ENCODE measurements around the gene SUN1. TPM values are rescaled to one million over a fixed set of nuclear protein-coding genes. Genes with fewer than 3 reads are reported as not detected.
"Not testable (repeated sequence)": the region's sequence is repeated elsewhere in the genome, so short reads cannot be mapped to it uniquely, and the experiment has no call there.

Gene SUN1
- total RNA-seq, 1 experiment from 2014 or later = 181 TPM

DNA sequence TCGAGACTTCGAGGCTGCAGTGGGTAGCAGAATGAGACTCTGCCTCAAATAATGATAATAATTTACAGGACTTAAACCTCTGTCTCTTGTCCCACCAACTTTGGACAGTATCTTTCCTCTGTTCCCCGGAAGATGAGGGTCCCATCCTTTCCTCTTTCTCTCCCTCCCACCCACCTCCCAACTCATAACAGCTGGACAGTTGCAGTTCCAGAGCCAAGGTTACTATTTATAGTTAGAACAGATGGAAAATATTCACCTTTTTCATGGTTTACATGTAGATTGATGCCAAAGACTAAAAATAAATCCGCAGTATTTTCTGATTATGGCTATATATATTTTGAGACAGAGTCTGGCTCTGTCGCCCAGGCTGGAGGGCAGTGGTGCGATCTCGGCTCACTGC, 31.6 kb upstream of the SUN1 start:
- POLR2A ChIA-PET = no interaction called here
- CTCF ChIA-PET = no interaction called here
- intact Hi-C loops (cut with micrococcal nuclease) = no loop called here
- H3K36me3 ChIP-seq (ENCODE audit: control insufficient read depth in 1 of 2, insufficient read depth in 2 of 2, low read length in 2 of 2) = no peaks in the 10 kb centered on the region
- TF ChIP-seq EGR1 (IDR thresholded peaks at IDR 0.05; ENCODE audit: low read depth) (no peak), ZFX (IDR thresholded peaks at IDR 0.05) (no peak), YY1 (IDR thresholded peaks at IDR 0.05; ENCODE audit: extremely low read depth, insufficient replicate concordance, low read depth, low read length) (no peak), EZH2phosphoT487 (IDR thresholded peaks at IDR 0.05; ENCODE audit: borderline replicate concordance) (no peak), FOSL1 (IDR thresholded peaks at IDR 0.05; ENCODE audit: low read depth) (no peak), SIN3A (IDR thresholded peaks at IDR 0.05; ENCODE audit: low read depth) (no peak)
- TF ChIP-seq, protein P1, sequence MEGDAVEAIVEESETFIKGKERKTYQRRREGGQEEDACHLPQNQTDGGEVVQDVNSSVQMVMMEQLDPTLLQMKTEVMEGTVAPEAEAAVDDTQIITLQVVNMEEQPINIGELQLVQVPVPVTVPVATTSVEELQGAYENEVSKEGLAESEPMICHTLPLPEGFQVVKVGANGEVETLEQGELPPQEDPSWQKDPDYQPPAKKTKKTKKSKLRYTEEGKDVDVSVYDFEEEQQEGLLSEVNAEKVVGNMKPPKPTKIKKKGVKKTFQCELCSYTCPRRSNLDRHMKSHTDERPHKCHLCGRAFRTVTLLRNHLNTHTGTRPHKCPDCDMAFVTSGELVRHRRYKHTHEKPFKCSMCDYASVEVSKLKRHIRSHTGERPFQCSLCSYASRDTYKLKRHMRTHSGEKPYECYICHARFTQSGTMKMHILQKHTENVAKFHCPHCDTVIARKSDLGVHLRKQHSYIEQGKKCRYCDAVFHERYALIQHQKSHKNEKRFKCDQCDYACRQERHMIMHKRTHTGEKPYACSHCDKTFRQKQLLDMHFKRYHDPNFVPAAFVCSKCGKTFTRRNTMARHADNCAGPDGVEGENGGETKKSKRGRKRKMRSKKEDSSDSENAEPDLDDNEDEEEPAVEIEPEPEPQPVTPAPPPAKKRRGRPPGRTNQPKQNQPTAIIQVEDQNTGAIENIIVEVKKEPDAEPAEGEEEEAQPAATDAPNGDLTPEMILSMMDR (IDR thresholded peaks at IDR 0.05 in 2 of 3, conservative IDR thresholded peaks at IDR 0.05 in 1 of 3; ENCODE audit: borderline replicate concordance in 1 of 3, insufficient read depth in 1 of 3, low read depth in 2 of 3, low read length in 2 of 3) = no peak
- H3K27ac ChIP-seq (ENCODE audit: low read depth, low read length) = no peak overlapping the region
- no peak overlapping the region for H3K4me2 ChIP-seq (ENCODE audit: low read length)
- H4K20me1 ChIP-seq (ENCODE audit: insufficient read depth) = no peaks in the 10 kb centered on the region
- no peaks in the 10 kb centered on the region for H3K9me3 ChIP-seq (ENCODE audit: control insufficient read depth in 1 of 2, insufficient read depth in 1 of 2, low read depth in 1 of 2, low read length in 2 of 2)
- no peak overlapping the region for H3K9ac ChIP-seq (ENCODE audit: low read length)
- no peak overlapping the region for H2AFZ ChIP-seq (ENCODE audit: low read depth, low read length, poor library complexity, severe bottlenecking)
- H3K79me2 ChIP-seq (ENCODE audit: insufficient read depth, low read length) = no peaks in the 10 kb centered on the region
- H3K4me1 ChIP-seq (ENCODE audit: control insufficient read depth in 1 of 2, insufficient read depth in 2 of 2, low read length in 2 of 2) = peaks cover 0 to 2% of the 10 kb centered on the region in 2 experiments; a peak in 1 of 4 replicates
- no peak for ATAC-seq
- RAD21 ChIA-PET (ENCODE audit: low non-redundant PET in 1 of 2, low total read pairs in 2 of 2, uncharacterized antibody in 2 of 2, unreplicated experiment in 2 of 2) = no interaction called here
- H3K4me3 ChIP-seq (replicated peaks in 1 of 2; ENCODE audit: low read depth in 1 of 2, low read length in 2 of 2) = no peak overlapping the region
- H3K27me3 ChIP-seq (ENCODE audit: insufficient read depth, low read length) = no peaks in the 10 kb centered on the region
- no TSS peak for BruUV-seq (replicated peaks)
- DNase-seq (ENCODE audit: low read depth, low spot score) = no peak
- no peaks in the 10 kb centered on the region for H3K9me2 ChIP-seq (ENCODE audit: insufficient read depth)

- RAD21 ChIA-PET (ENCODE audit: low non-redundant PET in 1 of 2, low total read pairs in 2 of 2, uncharacterized antibody in 2 of 2, unreplicated experiment in 2 of 2); H3K36me3 ChIP-seq (ENCODE audit: control insufficient read depth in 1 of 2, insufficient read depth in 2 of 2, low read length in 2 of 2); BruUV-seq (replicated peaks); H2AFZ ChIP-seq (ENCODE audit: low read depth, low read length, poor library complexity, severe bottlenecking); H3K9ac ChIP-seq (ENCODE audit: low read length); H3K4me1 ChIP-seq (ENCODE audit: control insufficient read depth in 1 of 2, insufficient read depth in 2 of 2, low read length in 2 of 2); H3K9me2 ChIP-seq (ENCODE audit: insufficient read depth); DNase-seq (ENCODE audit: low read depth, low spot score); H3K79me2 ChIP-seq (ENCODE audit: insufficient read depth, low read length); H3K27ac ChIP-seq (ENCODE audit: low read depth, low read length); ATAC-seq; CTCF ChIA-PET; H3K4me2 ChIP-seq (ENCODE audit: low read length); H3K4me3 ChIP-seq (replicated peaks in 1 of 2; ENCODE audit: low read depth in 1 of 2, low read length in 2 of 2); POLR2A ChIA-PET; H3K9me3 ChIP-seq (ENCODE audit: control insufficient read depth in 1 of 2, insufficient read depth in 1 of 2, low read depth in 1 of 2, low read length in 2 of 2); H3K27me3 ChIP-seq (ENCODE audit: insufficient read depth, low read length); H4K20me1 ChIP-seq (ENCODE audit: insufficient read depth); intact Hi-C loops (cut with micrococcal nuclease): not testable (repeated sequence)
Measured at GRCh38 chr7:801351-801750, 30.9 kb upstream of the SUN1 start.
